HG03558 (cell line): Measurements from ENCODE around the gene MAP4.
A peak's percentile ranks its signal among the peaks of the same experiment; 100 is the strongest.
"Not testable (repeated sequence)": the region's sequence is repeated elsewhere in the genome, so short reads cannot be mapped to it uniquely, and the experiment has no call there.

Source experiments
- ATAC-seq: cut with Tn5 transposase; IDR thresholded peaks from one replicate; pipeline ENCODE4 v1.9.1; 2021; ENCODE audit warnings: moderate number of reproducible peaks; ENCODE audit not compliant: unreplicated experiment; ENCODE audit errors: extremely low read depth

The MAP4 gene

DNA sequence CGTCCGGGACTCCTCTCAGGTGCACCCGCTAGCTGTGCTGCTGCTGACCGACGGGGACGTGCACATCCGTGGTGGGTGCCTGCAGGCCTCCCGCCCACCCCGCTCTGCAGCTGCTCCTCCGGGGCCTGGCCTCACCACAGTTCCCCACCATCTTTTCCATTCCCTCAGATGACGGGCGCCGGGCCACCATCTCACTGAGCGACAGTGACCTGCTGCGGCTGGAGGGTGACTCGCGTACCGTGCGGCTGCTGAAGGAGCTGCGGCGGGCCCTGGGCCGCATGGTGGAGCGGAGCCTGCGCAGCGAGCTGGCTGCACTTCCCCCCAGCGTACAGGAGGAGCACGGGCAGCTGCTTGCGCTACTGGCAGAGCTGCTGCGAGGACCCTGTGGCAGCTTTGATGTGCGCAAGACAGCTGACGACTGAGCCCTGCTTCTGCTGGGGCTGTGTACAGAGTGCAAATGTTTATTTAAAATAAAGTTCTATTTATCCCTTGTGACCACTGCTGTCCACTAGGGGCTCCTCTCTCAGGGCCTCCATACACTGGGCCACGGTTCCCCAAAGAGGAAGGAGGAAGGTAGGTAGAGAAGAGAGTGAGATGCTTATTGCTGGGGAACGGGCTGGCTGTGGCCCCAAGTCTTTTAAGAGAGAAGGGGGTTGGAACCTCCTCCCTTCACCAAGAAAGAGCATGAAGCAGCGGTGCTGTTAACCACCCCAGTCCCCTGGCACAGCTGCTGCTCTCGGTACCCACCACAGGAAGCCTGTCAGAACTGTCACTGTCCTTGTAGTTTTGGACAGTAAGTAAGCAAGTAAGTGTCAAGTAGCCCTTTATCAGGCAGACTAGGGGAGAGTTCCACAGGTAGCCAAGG, 166.3 kb downstream of the MAP4 start:
- no peak for ATAC-seq

- ATAC-seq: no peak
These were observed 167.0 kb downstream of the MAP4 start for GRCh38 chr3:47849186-47849698.

DNA sequence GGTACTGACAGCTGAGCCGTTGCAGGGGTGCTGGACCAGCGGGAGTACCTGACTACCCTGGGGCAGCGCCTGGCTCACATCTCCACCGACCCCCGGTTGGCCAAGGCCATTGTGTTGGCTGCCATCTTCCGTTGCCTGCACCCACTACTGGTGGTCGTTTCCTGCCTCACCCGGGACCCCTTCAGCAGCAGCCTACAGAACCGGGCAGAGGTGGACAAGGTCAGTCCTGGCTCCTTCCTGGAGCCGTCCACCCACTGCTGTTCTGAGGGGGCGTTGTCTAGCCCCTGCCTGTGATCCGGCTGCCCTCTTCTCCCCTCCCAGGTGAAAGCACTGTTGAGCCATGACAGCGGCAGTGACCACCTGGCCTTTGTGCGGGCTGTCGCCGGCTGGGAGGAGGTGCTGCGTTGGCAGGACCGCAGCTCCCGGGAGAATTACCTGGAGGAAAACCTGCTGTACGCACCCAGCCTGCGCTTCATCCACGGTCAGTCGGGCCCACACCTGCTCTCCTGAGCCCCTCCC, 167.6 kb downstream of the MAP4 start:
- no peak for ATAC-seq

- no peak for ATAC-seq
These were observed 168.3 kb downstream of the MAP4 start for GRCh38 chr3:47847801-47848518.

DNA sequence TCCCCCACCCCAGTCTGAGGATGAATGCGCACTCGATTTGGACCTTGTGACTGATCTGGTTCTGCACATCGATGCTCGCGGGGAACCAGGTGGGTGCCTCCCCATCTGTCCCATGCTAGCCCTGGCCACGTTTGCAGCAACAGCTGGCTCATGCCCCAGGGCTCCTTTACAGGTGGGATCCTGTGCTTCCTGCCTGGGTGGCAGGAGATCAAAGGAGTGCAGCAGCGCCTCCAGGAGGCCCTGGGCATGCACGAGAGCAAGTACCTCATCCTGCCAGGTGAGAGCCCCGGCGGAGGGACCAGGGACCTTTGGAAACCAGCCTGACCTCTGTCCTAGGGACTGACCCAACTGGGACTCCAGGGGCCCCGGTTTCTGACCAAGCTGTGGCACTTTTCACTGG, 169.0 kb downstream of the MAP4 start:
- no peak for ATAC-seq

DNA sequence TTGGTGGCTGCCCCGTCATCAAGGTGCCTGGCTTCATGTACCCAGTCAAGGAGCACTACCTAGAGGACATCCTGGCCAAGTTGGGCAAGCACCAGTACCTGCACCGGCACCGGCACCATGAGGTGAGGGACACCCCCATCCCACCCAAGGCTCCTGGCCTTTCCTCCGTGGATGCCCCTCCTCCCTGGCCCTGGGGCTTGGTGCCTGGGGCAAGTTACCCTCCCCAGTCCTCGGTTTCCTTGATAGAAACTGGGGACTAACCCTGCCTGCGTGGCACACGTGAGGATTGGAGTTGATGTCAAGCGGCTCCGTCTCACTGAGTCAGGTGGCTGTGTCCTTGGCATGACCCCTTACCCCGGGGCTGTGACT, 169.4 kb downstream of the MAP4 start:
- ATAC-seq: no peak

- ATAC-seq: no peak
These were observed 169.9 kb downstream of the MAP4 start for GRCh38 chr3:47846186-47846879.

DNA sequence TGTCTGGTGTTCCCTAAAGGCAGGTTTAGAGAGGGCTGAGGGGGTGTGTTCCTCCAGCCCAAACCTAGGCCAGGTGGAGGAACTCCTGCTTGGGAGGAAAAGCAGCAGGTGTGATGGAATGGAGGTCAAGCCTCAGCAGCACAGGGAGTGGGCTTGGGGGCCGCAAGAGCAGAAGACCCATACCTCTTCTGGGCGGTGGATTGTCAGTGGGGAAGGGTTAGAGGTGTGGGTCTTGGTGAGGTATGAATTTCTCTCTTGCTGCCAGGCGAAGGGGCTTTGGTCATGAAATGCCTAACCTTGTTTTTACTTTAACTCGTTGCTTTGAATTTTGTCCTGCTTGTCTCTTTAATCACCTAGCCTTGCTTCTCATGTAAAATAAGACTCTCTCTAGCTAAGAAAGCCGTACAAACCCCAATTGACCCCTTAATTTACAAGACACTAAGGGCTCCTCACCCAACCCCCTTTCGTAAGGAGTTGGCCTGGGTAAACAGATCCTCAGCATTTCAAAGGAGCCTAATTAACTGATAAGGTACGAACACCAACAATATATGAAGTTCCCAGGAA, 174.3 kb downstream of the MAP4 start:
- no peak for ATAC-seq

DNA sequence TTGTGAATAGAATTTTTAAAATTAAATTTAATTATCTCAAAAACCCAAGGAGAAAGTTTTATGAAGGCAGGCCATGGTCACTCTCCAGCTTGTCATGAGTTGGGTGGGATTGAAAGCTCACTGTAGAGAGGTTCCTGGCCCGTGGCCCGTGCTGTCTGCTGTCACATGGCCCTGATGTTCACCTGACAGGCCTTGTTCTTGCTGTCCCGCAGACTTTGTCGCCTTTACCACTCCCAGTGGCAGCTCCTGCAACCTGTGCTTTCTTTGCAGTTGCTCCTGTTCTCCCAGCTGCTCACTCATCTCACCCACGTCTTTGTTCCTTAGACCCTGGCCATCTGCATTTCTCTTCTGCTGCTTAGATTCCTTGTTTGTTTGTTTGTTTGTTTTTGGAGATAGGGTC, 177.7 kb downstream of the MAP4 start:
- no peak for ATAC-seq

DNA sequence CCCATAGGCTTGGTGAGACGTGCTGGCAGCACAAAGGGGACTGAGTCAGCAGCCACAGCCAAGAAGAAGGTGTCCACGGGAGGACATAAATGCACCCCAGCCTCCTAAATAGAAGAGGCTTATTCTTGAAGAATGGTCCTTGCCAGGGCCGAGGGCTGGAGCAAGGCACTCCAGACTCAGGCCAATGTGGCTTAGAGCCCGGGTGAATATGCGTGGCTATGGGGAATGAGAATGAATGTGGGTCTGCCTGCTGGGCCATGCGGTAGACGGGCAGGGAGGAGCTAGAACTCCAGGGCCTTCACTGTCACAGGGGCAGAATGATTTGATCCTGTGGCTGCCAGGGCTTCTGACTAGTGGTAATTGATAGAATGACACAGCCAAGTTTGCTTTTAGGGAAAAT, 179.2 kb downstream of the MAP4 start:
- no peak for ATAC-seq

DNA sequence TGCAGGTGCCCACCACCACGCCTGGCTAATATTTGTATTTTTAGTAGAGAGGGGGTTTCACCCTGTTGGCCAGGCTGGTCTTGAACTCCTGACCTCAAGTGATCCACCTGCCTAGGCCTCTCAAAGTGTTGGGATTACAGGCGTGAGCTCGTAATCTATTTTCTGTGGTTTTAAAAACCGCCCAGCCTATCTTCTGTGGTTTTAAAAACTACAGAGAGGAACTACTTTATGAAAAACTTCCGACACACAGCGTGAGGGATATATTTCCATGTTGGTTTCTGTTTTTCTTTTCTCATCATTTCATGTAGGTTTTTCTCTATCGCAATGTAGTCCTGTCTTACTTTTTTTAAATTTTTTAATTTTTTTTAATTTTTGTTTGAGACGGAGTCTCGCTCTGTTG, 186.7 kb downstream of the MAP4 start:
- ATAC-seq: not testable (repeated sequence)

- ATAC-seq: no peak
These were observed 190.6 kb downstream of the MAP4 start for GRCh38 chr3:47825590-47825989.

GRCh38 chr3:47824541-47825473, 191.4 kb downstream of the MAP4 start:
- ATAC-seq: peak; percentile 52

DNA sequence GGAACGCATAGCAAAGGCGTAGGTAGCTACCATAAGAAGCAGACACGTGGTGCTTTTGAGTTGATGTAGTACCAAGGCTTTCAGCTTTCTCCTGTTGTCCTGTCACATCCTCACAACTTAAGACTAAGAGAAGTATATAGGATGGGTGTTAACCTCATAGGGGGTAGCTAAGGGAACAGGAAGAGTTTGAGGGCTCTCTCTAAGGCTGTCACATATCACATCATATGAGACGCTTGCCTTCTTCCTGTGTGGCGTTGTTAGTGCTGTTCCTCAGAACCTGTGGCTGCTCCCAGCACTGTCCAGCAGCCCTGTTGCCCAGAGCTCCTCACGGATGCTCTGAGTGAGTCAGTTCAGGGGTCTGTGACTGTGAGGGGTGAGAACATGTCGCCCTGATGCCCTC, 198.6 kb downstream of the MAP4 start:
- ATAC-seq: no peak

- no peak for ATAC-seq
These were observed 202.6 kb downstream of the MAP4 start for GRCh38 chr3:47813551-47814177.

DNA sequence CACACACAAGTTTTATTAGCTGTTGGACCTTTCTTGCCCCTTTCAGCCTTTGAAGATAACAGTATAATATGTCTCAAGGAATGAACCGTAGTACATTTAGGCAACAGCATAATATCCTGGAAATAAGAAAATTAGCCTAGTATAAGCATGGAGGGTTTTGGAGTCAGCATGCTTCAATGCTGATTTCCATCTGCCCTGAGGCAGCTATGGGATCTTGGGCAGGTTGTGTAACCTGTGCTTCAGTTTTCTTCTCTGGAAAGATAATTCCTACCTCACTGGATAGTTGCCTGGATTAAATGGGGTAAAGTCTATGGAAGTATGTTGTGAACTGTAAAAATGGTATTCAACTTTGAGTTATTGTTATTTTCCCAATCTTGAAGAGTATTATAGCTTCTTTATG, 211.6 kb downstream of the MAP4 start:
- no peak for ATAC-seq

GRCh38 chr3:47803480-47804025, 212.7 kb downstream of the MAP4 start:
- no peak for ATAC-seq

DNA sequence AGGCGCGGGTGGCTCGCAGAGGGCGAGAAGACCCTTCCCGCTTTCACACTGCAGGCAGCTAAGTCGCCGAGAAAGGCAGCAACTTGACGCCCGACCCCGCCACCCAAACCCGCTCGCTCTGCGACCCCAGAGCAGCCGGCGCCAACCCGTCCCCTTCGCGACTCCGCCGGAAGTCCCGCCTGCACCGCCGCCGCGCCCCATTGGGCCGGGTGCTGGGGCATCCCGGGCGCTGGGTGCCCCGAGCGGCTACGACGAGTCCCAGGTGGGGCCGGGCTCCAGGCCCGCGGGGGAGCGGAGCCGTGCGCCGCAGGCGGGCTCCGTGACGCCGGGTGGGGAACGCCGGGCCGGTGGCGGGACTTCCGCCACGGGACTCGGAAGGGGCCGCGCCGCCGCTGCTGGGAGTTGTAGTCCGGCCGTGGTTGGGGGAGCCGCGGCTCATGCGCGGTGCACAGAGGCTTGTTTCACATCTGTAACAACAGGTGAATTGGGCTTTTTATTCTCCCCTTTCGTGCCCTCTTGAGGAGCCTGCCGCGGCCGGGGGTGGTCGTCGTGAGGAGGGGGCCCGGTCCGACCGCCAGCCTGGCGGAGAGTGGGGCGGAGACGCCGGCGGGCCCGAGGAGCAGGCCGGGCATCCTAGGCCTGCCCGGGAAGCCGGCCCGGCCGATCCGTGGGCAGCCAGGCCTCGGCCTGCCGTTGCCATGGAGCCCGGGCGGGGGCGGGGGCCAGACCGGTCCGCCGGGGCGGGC, 213.3 kb downstream of the MAP4 start, which contains the start of gene DHX30:
DHX30 (plus strand) TSS at position 405 of the 746 bp plus-strand sequence. CDS start 7,546 bp downstream, outside the sequence.
- peak; percentile 79 for ATAC-seq
